ENCODE measurements around the gene RBL2.

DNA sequence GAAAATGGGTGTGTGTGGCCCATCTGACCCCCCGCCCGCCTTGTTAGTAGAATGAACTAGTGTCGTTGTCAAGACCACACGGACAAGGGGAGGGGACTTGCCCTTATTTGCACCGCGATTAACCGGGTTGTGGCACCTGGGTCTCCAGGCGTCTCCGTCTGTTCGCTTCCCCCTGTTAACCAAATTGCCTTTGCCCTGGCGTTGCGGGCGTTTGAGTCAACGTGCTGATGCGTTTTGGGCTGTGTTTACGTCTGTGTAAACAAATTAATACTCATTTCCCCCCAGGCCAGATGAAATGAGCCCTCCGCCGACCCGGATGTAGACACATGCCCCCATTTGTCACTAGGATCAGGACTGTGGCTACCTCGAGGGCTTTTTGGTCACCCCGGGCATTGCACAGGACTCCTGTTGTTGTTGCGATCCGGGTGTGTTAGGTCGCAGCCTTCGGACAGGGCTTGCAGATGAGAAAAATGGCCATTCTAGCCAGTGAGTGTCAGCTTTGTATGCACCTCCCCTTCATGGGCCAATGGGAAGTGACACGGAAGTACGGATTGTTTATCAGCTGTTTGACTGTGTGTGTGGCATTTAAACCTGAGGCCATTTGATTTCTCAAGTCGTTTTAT is 906 bp downstream of the RBL2 start:
- TF ChIP-seq, protein P1, sequence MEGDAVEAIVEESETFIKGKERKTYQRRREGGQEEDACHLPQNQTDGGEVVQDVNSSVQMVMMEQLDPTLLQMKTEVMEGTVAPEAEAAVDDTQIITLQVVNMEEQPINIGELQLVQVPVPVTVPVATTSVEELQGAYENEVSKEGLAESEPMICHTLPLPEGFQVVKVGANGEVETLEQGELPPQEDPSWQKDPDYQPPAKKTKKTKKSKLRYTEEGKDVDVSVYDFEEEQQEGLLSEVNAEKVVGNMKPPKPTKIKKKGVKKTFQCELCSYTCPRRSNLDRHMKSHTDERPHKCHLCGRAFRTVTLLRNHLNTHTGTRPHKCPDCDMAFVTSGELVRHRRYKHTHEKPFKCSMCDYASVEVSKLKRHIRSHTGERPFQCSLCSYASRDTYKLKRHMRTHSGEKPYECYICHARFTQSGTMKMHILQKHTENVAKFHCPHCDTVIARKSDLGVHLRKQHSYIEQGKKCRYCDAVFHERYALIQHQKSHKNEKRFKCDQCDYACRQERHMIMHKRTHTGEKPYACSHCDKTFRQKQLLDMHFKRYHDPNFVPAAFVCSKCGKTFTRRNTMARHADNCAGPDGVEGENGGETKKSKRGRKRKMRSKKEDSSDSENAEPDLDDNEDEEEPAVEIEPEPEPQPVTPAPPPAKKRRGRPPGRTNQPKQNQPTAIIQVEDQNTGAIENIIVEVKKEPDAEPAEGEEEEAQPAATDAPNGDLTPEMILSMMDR (IDR thresholded peaks at IDR 0.05): no peak
- no peak for TF ChIP-seq POLR2A (IDR thresholded peaks at IDR 0.05)
